G401 (cell line): Measurements from ENCODE around the gene ANP32B. TPM values are rescaled to one million over a fixed set of nuclear protein-coding genes. Genes with fewer than 3 reads are reported as not detected.

ENCODE experiments used
- DNase-seq: peaks from one replicate; pipeline ENCODE4 v3.0.0-alpha.2; 2015; ENCODE audit warnings: low spot score
- in situ Hi-C: cut with HindIII; loops from 2 replicates; pipeline ENCODE4 v1.10.0; 2016; ENCODE audit warnings: low sequenced_read_pairs, mixed read lengths
- total RNA-seq: library from RNA; depleted of rRNA; stranded (reverse); fragments of >200 nt; shearing (Covaris generic); gene quantifications from 2 replicates; pipeline ENCODE4 v1.2.3, GENCODE V29; 2014; rRNA removed

The ANP32B gene
- total RNA-seq, 1 experiment from 2014 or later, result 8.4 TPM

GRCh38 chr9:98049288-98050072 lies 66.3 kb downstream of the ANP32B start:
- in situ Hi-C loops, result no loop called here
- no peak for DNase-seq

DNA sequence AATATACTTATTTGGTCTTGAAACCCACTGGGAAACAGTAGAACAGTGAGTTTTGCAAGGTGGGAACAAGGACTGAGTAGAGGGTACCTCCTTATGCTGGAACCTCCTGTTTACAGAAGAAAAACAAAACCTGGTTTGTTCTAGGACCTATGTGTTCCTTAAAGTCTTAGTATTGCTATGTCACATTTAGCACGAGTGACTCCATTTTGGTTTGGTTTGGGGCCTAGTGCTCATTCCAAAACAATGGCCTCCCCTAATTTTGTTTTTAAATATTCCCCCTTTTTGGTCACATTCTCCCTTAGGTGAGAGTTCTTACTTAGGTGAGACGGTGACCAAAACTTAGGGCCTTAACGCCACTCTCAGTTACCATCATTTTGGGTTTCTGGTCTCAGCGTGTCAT lies 67.2 kb downstream of the ANP32B start:
- in situ Hi-C loops, result no loop called here
- no peak for DNase-seq

GRCh38 chr9:98054376-98054951 lies 71.3 kb downstream of the ANP32B start:
- no peak for DNase-seq
- in situ Hi-C loops, result no loop called here

DNA sequence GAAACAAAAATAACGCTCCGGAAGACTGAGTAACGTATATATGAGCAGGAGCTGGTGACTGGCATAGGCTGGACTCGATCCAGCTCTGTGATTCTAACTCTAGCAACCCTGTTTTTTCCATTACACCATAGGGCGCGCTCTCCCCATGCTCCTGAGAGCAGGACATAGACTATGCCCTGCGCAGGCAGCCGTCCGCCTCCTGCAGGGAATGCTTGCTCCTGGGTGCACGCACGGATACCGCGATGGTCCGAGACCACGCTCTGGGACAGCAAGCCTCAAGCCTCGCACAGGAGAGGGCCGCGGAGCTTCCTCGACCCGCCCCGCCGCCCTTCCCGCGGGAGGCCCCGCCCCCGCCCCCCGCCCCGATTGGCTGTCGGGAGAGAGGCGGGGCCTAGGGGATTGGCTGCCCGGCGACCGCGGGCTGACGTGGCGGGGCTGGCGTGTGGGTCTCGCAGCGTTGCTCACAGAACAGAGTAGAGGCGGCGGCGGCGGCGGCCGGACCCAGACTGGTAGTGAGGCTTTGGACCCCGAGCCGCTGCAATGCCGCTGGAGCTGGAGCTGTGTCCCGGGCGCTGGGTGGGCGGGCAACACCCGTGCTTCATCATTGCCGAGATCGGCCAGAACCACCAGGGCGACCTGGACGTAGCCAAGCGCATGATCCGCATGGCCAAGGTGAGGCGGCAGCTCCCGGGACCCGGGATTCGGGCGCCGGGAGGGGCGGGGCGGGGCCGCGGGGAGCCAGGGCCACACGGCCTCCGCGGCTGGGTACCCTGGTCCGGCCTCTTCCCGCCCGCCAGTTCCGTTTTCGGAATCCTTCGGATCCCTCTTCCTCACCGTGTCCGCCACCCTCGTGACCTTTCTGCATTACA lies 73.4 kb downstream of the ANP32B start, which contains the start of gene NANS:
TSS of gene NANS (plus strand) at position 464 of the 869 bp plus-strand sequence. CDS start at position 541, 77 bp downstream.
- in situ Hi-C loops, result no loop called here
- DNase-seq, result peak; percentile 91

GRCh38 chr9:98057138-98057799 lies 74.1 kb downstream of the ANP32B start:
- DNase-seq, result no peak
- in situ Hi-C loops, result no loop called here

GRCh38 chr9:98062161-98062560 lies 79.0 kb downstream of the ANP32B start:
- in situ Hi-C loops, result no loop called here
- DNase-seq, result peak; percentile 72

GRCh38 chr9:98064623-98065392 lies 81.7 kb downstream of the ANP32B start:
- DNase-seq, result no peak
- in situ Hi-C loops, result no loop called here

Other genes starting within 250 kb of the ANP32B start
- gene FOXE1, start 130.1 kb upstream of the ANP32B start, total RNA-seq, result not detected in 2 replicates
- gene TRMO, start 60.8 kb upstream of the ANP32B start, total RNA-seq, result 15.1 and 15.6 TPM in 2 replicates
- not detected in 2 replicates for gene HEMGN, start 45.2 kb upstream of the ANP32B start, total RNA-seq
- gene NANS, start 73.4 kb downstream of the ANP32B start, total RNA-seq, result 122 and 147 TPM in 2 replicates
- 8.9 and 10.2 TPM in 2 replicates for gene TRIM14, start 135.9 kb downstream of the ANP32B start, total RNA-seq
- gene CORO2A, start 209.3 kb downstream of the ANP32B start, total RNA-seq, result 8.0 and 9.3 TPM in 2 replicates